Stomach (tissue), 4 donors: ENCODE results near the gene PTPRT.

Experiments used
- EP300 ChIP-seq: sonication (generic); formaldehyde crosslinking; IDR thresholded peaks from one replicate; pipeline ENCODE4 v1.6.1; 2017; ENCODE audit warnings: antibody characterized with exemption
- POLR2AphosphoS5 ChIP-seq, 3 donors: sonication (generic); formaldehyde crosslinking; IDR thresholded peaks; one replicate each; pipeline ENCODE4 v1.6.1; 2016; ENCODE audit warnings: antibody characterized with exemption in 3 of 3
- TF ChIP-seq, protein P1 (sequence below), 7 experiments: fragments of 450-650 bp in 4 of 7; fragments of 200-600 bp in 3 of 7; sonication (generic) in 3 of 7; IDR thresholded peaks; one replicate each; pipeline ENCODE4 v1.5.1; 2016 to 2019; ENCODE audit warnings: antibody characterized with exemption in 7 of 7, control low read depth in 2 of 7, mild to moderate bottlenecking in 1 of 7

DNA sequence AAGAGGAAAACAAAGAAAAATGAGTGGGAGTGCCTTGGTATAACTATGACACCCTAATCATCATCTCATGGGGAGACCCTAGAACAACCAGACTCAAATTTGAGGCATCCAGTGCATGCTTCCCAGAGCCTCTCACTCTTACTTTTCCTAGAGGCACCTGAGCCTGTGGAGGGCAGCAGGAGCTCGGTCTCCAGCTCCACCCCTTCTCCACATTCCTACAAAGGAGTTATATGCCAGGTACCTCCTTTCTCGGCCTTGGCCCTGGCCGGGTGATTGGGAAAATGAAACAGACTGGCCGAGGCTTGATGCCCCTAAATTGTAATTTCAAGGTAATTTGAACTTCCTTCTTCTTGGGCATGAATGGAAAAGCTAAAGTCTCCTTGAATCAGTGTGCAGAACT is 810.3 kb downstream of the PTPRT start:
- no peak for TF ChIP-seq POLR2AphosphoS5 (IDR thresholded peaks at IDR 0.05)
- TF ChIP-seq, protein P1, sequence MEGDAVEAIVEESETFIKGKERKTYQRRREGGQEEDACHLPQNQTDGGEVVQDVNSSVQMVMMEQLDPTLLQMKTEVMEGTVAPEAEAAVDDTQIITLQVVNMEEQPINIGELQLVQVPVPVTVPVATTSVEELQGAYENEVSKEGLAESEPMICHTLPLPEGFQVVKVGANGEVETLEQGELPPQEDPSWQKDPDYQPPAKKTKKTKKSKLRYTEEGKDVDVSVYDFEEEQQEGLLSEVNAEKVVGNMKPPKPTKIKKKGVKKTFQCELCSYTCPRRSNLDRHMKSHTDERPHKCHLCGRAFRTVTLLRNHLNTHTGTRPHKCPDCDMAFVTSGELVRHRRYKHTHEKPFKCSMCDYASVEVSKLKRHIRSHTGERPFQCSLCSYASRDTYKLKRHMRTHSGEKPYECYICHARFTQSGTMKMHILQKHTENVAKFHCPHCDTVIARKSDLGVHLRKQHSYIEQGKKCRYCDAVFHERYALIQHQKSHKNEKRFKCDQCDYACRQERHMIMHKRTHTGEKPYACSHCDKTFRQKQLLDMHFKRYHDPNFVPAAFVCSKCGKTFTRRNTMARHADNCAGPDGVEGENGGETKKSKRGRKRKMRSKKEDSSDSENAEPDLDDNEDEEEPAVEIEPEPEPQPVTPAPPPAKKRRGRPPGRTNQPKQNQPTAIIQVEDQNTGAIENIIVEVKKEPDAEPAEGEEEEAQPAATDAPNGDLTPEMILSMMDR (IDR thresholded peaks at IDR 0.05), result no peak
- no peak for TF ChIP-seq EP300
